Measurements from ENCODE around the gene GCLM.
A peak's percentile ranks its signal among the peaks of the same experiment; 100 is the strongest.

DNA sequence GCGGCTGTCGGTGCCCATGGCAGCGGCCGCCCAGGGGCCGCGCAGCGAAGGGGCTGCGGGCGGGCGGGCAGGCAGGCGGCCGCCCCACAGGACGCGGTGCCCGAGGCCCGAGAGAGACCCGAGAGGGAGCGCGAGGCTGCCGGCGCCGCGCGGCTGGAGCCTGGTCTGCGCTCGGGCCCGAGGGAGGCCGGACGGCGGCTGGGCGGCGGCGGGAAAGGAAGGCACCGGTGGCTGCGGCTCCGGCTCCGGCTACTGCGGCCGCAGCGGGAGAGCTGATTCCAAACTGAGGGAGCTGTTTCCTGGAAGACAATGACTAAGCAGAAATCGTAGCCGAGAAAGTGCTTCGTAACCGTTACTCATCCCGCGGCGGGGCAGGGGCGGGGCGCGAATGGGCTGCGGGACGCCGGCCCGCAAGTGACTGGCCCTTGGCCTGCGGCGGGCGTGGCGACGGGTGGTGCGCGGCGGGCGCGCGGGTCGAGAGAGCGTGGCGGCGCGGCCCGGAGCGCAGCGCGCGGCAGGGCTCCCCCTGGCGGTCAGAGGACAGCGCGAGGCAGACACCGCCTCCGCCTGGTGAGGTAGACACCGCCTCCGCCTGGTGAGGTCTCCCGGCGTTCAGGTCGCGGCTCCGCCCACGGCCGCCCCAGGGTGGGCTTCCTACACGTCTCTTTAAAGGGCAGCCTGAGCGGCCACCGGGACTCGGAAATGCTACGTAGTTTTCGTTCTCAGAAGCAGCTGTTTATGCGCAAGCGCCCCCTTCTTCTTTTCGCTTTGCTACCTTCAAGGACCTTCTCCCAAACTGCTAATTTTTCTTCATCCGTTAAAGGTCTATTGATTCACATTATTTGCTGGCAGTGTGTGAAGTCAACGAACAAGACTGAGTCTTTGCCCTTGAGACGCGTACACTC lies at the start of gene GCLM:
- TF ChIP-seq CEBPB (IDR thresholded peaks at IDR 0.05; ENCODE audit: low read depth, low read length) (no peak), CTCF (conservative IDR thresholded peaks at IDR 0.05; ENCODE audit: low read depth, low read length) (peak; percentile 98), MAFK (IDR thresholded peaks at IDR 0.05; ENCODE audit: low read depth, low read length) (peak; percentile 94), ELK1 (IDR thresholded peaks at IDR 0.05; ENCODE audit: borderline replicate concordance, low read depth, low read length) (no peak)
